Adipose tissue (tissue), 3 donors: ENCODE results near the gene NAA20. TPM values are rescaled to one million over a fixed set of nuclear protein-coding genes. Genes with fewer than 3 reads are reported as not detected.

Experiments
- H3K27ac ChIP-seq: one replicate; pipeline ENCODE4 v1.5.1; 2013; ENCODE audit warnings: low read depth, low read length
- WGBS, 3 donors: extraction: QIAGEN DNeasy Blood & Tissue Kit; methylation state at CpG; one replicate each; pipeline ENCODE4 v1.1.7; 2013; 5-methylcytosine and 5-hydroxymethylcytosine counted together
- polyA plus RNA-seq, 3 donors: library from polyadenylated mRNA; stranded (reverse); fragments of 200-250 nt; gene quantifications; one replicate each; pipeline ENCODE4 v1.2.3, GENCODE V29; 2013
- donor health status: healthy with polysubstance abuse.
- donor health status: Bipolar disorder and iron deficiency.
- donor health status: healthy.

NAA20 gene
- polyA plus RNA-seq, 3 donors = 43.9 to 74.2 (median 68.8) TPM

DNA sequence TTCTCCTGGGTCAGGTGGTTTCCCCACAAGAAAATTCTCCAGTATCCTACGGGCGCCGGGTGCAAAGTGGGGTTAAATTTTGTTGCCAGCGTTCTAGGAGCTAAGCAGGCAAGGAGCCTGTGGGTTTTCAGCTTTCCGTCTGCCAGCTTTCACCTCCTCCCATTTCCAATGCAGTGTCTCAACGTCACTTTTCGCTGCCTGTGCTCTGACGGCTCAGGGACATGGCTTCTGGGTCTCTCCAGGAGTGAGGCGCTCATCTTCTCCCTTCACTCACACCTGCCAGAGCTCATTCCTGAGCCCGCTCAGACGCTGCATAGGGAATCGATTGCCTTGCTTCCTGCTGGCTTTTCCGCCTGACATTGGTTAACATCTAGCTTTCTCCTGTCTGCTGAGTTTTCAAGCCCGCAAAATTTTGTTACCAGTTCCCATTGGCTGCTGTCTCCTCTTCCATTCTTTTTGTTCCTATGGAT is 7.3 kb upstream of the NAA20 start:
- WGBS, 3 donors = 28 to 72% (median 70%) methylated on average over 14 of the region's 14 CpGs
- H3K27ac ChIP-seq = no peak overlapping the region

DNA sequence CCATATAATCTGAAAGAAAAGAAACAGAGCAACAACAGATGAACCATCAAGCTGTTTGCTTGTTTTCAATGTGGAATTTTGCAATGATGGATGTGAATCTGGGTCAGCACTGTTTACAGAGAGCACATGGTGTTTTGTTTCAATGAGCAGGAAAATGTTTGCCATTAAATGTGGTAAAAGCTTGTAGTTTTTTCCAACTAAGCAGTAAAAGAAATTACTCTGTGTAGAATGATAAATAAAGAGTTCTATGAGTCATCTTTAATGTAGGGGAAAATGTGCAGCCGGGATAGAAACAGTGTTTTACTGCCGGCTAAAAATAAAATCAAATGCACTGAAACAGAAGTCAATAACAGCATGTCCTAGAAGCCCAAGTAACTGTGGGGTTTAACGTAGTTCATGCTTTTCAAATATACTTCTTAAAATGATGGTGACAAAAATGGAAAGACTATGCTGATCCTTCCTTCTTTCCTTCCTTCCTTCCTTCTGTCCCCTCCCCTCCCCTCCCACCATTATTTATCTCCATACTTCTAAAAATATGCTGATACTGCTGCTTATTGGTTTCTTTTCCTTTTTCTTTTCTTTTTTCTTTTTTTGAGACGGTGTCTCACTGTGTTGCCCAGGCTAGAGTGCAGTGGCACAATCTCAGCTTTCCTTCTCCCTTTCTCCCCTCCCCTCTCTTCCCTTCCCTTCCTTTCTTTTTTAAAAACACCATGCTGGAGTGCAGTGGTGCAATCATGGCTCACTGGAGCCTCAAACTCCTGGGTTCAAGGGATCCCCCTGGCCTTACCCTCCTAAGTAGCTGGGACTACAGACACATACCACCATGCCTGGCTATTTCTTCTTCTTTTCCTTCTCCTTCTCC is 6.3 kb upstream of the NAA20 start:
- no peak overlapping the region for H3K27ac ChIP-seq
- 24 to 36% (median 29%) methylated on average over 4 of the region's 4 CpGs for WGBS, 3 donors

DNA sequence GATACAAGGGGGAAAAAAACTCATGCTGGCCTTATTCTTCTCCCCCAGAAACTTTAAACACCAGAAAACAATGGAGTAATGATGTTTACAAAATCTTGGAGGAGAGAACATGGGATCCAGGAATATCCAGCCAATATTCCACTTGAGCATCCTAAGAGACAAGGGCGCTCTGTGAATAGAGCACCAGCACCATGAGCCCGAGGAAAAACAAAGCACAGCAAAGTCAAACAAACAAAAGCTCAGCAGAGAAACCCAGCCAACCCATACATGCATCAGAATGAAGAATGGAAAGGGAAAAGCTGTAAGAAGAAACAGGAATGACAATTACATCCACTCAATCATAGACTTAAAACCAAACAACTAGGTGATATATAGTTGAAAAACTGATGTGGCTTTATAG is 4.6 kb upstream of the NAA20 start:
- H3K27ac ChIP-seq = no peak overlapping the region
- 64 to 87% (median 83%) methylated on average over 2 of the region's 2 CpGs for WGBS, 3 donors

DNA sequence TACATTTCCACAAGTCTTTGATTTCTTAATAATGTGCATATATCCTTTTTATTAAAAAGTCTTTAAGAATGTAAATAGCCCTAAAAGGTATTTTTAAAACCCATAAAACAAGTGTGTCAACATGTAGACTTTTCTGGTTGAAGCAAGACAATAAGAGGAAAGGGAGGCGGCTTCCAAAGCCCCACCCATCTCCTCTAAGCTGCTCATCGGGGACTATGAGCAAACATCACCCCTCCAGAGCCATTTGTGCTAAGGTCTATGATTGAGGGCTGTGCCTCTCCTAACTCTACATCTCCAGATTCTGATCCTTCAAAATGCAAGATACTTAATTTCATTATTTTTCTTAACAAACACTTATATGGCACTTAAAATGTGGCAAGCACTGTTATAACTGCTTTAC is 2.5 kb upstream of the NAA20 start:
- 9 to 41% (median 31%) methylated on average over 2 of the region's 2 CpGs for WGBS, 3 donors

DNA sequence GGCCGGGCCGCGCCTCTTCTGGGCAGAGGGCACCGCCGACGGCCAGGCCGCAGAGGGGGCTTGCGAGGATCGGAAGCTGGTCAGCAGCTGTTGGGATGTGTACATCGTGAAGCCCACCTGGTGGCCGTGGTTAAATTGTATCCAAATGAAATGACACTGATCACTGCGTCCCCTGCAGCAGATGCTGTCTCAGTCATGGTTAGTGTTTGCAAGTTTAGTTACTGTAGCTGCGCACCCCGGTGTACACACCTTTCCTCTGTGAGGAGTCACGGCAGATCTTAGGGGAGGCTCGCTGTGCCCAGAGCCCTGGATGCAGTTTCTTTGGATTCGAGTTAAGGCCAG is 653 bp downstream of the NAA20 start:
- 1 to 5% (median 5%) methylated on average over 17 of the region's 17 CpGs for WGBS, 3 donors
- H3K27ac ChIP-seq = no peak overlapping the region

More for the DNA sequence above, 2.5 kb upstream of the NAA20 start:
- no peak overlapping the region for H3K27ac ChIP-seq

DNA sequence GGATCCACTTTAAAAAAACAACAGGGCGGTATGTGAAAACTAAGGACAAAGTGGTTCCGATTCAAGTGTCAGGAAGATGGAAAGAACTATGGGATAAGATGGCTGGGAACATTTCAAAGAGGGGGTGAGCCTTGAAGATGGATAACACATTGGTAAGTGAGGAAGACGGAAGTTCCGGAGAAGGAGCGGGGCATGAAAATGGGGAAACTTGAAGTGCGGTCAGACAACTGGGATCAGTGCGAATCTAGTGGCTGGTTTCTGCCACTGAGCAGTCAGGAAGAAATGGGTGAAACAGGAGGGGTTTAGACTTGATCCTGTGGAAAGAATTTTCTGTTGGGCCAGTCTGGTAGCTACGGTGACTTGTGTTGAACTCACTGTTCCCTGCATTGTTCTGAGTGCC is 1.2 kb downstream of the NAA20 start:
- 77 to 87% (median 82%) methylated on average over 8 of the region's 8 CpGs for WGBS, 3 donors
- H3K27ac ChIP-seq = no peak overlapping the region

DNA sequence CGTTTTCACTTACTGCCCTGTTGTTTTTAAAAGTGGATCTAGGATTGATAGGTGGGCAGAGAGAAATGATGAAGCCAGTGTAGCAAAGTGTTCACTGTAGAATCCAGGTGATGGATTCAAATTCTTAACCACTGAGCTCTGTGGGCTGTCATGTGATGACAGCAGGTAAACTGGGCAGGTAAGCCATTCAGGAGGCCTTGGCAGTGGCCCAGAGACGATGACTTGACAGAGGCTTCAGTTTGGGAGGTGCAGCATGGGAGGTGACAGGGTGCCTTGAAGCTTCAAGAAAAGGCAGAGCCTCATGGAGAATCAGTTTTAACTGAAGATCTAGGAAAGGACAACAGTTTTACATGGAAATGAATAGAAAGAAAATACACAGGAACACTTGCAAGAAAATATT is 2.0 kb downstream of the NAA20 start:
- no peak overlapping the region for H3K27ac ChIP-seq
- WGBS, 3 donors = 46 to 75% (median 74%) methylated on average over 2 of the region's 2 CpGs

DNA sequence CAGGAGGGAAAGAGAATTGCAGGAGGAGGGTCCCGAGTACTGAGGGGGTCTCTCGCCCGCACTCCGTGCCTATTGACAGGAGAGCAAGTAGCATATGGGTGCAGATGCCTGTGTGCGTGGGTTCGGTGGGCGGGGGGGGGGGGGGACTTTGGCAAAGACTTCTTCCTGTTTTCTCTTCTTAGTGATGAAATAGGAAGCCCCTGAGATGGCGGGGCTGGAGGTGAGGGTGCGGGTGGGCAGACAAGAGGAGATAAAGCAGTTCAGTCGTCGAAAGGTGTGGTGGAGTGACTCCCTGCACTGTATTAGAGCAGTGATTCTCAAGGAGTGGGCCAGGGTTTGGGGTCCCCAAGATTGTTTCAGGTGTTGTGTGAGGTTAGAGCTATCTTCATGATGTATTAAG is 3.7 kb downstream of the NAA20 start:
- no peak overlapping the region for H3K27ac ChIP-seq
- WGBS, 3 donors = 58 to 85% (median 74%) methylated on average over 11 of the region's 11 CpGs

DNA sequence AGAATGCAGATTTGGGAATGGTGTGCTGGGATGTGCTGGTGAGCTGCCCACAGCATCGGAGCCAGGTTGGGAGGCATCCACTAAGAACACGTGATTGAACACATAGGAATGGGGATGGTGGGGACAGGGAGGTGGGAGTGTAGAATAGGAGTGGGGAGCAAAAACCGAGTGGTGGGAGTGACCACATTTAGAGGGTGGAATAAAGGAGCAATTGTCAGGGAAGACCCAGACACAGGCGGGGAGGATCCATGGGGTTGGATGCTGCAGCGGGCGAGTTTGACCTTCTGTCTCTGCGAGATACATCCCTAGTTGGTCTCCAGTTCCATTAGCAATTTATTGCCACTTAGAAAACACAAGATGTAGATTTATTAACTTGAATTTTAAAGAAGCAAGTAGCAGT is 4.7 kb downstream of the NAA20 start:
- no peak overlapping the region for H3K27ac ChIP-seq
- 78 to 86% (median 86%) methylated on average over 7 of the region's 7 CpGs for WGBS, 3 donors

DNA sequence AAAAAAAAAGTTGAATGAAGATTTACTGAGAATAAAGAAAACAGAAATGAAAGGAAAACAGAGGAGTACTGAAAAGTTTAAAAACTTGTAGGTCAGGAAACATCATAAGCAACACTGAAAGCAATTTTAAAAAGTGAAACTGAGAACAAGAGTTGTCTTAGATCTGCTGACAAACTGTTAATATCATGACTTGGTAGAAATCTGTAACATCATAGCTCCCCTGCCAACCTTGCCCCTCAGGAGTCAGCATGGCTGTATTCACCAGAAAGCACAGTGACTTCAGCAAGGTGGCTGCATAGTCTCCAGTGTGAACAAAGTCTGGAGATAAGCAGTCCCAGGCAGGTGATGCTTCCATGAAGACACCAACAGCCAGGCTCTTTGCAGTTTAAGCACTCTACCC is 5.3 kb downstream of the NAA20 start:
- H3K27ac ChIP-seq = no peak overlapping the region

DNA sequence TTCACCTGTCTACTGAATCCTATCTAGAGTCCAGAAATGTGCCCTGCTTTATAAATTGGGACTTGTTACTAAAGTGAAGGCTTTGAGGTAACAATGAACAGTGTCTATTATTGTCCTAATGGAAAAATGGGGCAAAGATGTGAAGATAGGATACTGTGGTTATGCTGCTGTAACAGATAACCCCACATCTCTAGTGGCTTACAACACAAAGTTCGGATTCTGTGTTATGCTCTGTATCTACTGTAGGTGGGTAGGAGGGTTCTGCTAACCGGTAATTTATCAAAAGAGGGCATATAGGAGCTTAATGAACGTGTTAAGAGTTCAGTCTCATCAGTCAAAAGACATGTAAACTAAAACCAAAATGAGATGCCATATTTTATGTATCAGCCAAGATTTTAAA is 6.2 kb downstream of the NAA20 start:
- H3K27ac ChIP-seq = no peak overlapping the region
- WGBS, 3 donors = 90 to 97% (median 92%) methylated on average over 3 of the region's 3 CpGs

DNA sequence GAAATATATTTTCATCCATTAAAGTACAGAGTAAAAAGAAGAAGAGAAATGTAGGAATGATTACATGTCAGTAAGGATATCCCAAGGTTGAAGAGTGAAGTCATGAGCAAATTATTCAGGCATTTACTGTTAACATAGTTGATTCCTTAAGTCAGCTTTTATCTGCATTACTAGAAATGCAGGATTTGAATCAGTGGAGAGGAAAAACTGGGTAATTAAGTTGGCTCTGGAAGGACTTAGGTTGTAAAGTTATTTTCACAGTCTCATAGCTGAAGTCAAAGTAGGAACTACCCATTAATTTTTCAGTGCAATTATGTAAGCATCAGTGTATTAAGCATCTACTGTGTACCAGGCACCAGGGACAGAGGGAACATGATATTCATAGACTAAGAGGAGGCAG is 7.8 kb downstream of the NAA20 start:
- H3K27ac ChIP-seq = no peak overlapping the region

DNA sequence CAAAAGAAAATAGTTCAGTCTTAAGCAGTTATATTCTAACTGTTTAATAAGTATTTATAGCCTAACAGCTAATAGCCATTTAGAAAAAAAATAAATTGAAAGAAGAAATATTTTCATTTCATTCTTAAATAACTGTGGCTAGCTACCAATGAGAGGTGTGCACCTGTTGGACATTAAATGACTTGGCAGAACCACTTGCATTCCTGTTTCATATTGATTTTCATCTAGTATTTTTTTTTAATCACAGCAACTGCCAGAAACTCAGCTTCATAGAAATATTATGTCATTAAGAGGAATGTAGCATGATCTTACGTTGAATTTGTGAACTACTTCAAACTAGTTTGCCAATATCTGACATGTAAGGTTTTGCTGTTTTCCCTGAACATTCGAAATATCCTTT is 10.1 kb downstream of the NAA20 start:
- WGBS, 3 donors = 43 to 88% (median 83%) methylated on average over 2 of the region's 2 CpGs
- no peak overlapping the region for H3K27ac ChIP-seq

DNA sequence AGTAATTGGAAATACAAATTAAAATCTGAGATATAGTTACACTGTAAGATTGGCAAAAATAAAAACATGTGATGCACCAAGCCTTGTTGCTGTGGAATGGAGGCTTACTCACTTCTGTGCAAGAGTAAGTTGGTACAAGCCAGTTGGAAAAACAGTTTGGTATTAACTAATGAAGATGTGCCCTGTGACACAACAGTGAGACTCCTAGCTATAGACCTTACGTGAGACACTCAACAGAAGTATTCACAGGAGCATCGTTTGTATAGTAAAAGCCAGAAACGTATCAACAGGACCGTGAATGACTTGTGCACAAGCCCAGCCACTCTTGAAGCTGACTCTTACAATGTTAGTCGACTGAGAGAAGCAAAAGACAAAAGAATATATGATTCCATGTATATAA is 14.6 kb downstream of the NAA20 start:
- no peak overlapping the region for H3K27ac ChIP-seq
- 84 to 88% (median 88%) methylated on average over 5 of the region's 5 CpGs for WGBS, 3 donors

DNA sequence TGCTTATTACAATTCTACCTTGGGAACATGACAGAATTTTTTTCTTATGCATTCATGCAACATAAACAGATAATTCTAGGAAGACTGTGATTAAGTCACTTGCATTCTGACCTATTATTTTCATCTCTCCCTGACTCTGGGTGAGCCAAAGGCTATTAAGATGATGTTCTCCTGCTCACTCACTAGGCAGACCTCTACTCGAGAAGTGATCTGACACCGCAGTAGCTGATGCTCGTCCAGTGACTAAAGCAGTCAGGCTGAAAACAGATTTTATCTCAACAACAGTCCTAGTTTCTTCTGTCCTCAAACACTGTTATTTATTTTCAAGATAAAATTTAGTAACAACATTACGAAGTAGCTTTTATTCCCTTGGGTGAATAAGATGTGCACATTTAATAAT is 17.3 kb downstream of the NAA20 start:
- no peak overlapping the region for H3K27ac ChIP-seq
- 78 to 81% (median 79%) methylated on average over 4 of the region's 4 CpGs for WGBS, 3 donors

DNA sequence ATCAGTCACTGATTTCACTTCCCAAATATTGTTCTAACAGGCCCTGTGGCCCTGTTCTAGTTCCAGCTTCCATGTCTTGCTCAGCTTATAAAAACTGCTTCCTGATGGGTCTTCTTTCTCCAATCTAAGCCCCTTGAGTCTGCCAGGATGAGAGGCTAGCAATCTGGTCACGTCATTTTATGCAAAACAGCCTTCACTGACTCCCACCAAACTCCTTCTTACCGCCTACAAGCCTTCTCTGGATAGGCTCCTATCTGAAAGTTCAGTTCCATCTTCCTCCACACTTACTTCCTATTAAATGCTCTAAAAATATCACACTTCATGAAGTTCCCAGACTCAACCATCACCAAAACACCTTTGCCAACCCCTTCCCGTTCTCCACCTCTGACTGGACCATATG is 19.6 kb downstream of the NAA20 start:
- 85 to 94% (median 90%) methylated on average over 3 of the region's 3 CpGs for WGBS, 3 donors
- no peak overlapping the region for H3K27ac ChIP-seq

DNA sequence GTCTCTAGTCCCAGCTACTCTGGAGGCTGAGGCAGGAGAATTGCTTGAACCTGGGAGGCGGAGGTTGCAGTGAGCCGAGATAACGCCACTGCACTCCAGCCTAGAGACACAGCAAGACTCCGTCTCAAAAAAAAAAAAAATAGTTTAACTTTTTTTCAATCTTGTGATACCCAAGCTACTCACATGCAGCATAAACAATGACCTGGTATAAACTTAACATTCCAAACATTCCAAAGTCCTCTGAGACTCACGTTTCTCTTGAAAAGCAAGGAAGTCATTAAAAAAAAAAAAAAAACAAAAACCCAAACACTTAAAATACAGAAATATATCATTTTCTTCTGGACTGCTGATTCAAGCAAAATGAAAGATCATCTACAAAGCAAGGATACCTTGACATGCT is 20.8 kb downstream of the NAA20 start:
- no peak overlapping the region for H3K27ac ChIP-seq

DNA sequence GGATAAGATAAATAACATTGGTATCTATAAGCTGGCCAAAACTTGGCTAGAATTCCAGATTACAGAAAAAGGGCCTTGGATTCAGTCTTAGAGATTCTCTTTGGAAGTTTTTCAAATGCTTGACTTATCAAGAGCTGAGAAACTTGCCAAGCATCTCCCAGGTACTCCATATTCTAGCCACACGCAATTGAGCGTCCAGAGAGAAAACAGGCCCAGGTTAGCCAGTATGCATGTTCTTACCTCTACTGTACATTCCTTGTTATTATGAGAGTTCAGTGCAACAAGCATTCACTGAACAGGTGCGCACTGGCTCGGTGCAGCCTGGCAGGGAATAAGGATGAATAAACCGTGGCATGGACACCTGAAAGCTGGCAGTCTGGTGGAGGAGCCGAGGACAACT is 21.4 kb downstream of the NAA20 start:
- WGBS, 3 donors = 91 to 94% (median 91%) methylated on average over 6 of the region's 6 CpGs
- H3K27ac ChIP-seq = no peak overlapping the region

More for the DNA sequence above, 20.8 kb downstream of the NAA20 start:
- 70 to 74% (median 73%) methylated on average over 5 of the region's 5 CpGs for WGBS, 3 donors

DNA sequence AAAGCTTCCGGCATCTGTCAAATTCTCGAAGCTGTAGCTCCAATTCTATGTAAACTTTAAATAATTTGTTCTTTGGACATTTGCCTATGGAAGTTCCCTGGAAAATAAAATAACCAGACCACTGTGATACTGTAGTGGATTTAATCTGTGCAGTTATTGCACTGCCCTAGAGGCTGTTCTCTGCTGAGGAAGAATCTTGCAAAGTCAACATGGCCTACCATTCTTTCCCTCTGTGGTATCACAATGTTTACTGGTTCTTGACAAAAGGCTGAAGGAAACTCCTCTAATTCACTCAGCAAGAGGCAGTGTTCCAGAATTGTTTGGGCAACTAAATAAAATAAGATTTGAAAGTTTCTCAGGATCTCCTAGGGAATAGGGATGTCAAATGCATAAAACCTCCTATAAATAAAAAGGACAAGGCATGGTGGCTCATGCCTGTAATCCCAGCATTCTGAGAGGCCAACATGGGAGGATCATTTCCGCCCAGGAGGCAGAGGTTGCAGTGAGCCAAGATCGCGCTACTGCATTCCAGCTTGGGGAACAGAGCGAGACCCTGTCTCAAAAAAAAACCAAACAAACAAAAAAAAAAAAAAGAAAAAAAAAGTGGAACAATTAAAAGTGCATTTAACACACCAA is 22.7 kb downstream of the NAA20 start:
- WGBS, 3 donors = 87 to 96% (median 96%) methylated on average over 6 of the region's 6 CpGs
- no peak overlapping the region for H3K27ac ChIP-seq

DNA sequence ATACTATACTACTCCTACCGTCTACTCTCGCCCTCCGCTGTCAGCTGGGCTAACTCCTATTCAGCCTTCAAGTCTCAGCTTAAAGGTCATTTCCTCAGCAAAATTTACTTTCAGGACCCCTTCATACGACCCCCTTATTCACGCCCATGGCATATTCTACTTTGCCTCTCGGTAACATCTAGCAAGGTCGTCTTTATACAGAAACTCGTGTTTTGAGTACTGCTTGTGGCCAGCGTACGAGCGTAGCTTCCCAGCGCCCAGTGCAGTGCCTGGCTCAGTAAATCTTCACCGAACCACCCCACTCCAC is 34.6 kb downstream of the NAA20 start:
- WGBS, 3 donors = 1 to 3% (median 2%) methylated on average over 13 of the region's 13 CpGs
- no peak overlapping the region for H3K27ac ChIP-seq
